Activated naive CD4-positive, alpha-beta T cell treated with anti-CD3 and anti-CD28 coated beads, Interleukin-2, amount 50 U/mL, for 16 hours (primary cell): ENCODE measurements around the gene PLCH2.

ENCODE experiments used
- DNase-seq: peaks from one replicate; pipeline ENCODE4 v3.0.0-alpha.2; 2020

PLCH2 gene

GRCh38 chr1:2479186-2479585, 3.1 kb downstream of the PLCH2 start:
- no peak for DNase-seq

- no peak for DNase-seq
Measured at GRCh38 chr1:2479618-2480017, 3.5 kb downstream of the PLCH2 start.

- no peak for DNase-seq
Measured at GRCh38 chr1:2480236-2480985, 4.3 kb downstream of the PLCH2 start.

- DNase-seq: no peak
Measured at GRCh38 chr1:2480986-2481364, 4.9 kb downstream of the PLCH2 start.

GRCh38 chr1:2481885-2482284, 5.8 kb downstream of the PLCH2 start:
- no peak for DNase-seq

- no peak for DNase-seq
Measured at GRCh38 chr1:2482588-2482987, 6.5 kb downstream of the PLCH2 start.

GRCh38 chr1:2483026-2483425, 6.9 kb downstream of the PLCH2 start:
- DNase-seq: no peak

GRCh38 chr1:2483970-2484369, 7.9 kb downstream of the PLCH2 start:
- DNase-seq: no peak

GRCh38 chr1:2486041-2486440, 10.0 kb downstream of the PLCH2 start:
- DNase-seq: no peak

GRCh38 chr1:2486558-2486957, 10.5 kb downstream of the PLCH2 start:
- DNase-seq: no peak

- DNase-seq: no peak
Measured at GRCh38 chr1:2488688-2489087, 12.6 kb downstream of the PLCH2 start.

GRCh38 chr1:2489615-2490014, 13.5 kb downstream of the PLCH2 start:
- no peak for DNase-seq

- no peak for DNase-seq
Measured at GRCh38 chr1:2492091-2492490, 16.0 kb downstream of the PLCH2 start.

- DNase-seq: no peak
Measured at GRCh38 chr1:2493218-2493617, 17.1 kb downstream of the PLCH2 start.

- no peak for DNase-seq
Measured at GRCh38 chr1:2493691-2494322, 17.7 kb downstream of the PLCH2 start.

- DNase-seq: no peak
Measured at GRCh38 chr1:2494323-2494693, 18.2 kb downstream of the PLCH2 start.

GRCh38 chr1:2495026-2495425, 18.9 kb downstream of the PLCH2 start:
- DNase-seq: no peak

GRCh38 chr1:2495546-2495945, 19.5 kb downstream of the PLCH2 start:
- no peak for DNase-seq

GRCh38 chr1:2496087-2496622, 20.1 kb downstream of the PLCH2 start:
- DNase-seq: no peak

GRCh38 chr1:2496746-2497145, 20.7 kb downstream of the PLCH2 start:
- DNase-seq: no peak

- no peak for DNase-seq
Measured at GRCh38 chr1:2497891-2498290, 21.8 kb downstream of the PLCH2 start.

- no peak for DNase-seq
Measured at GRCh38 chr1:2498648-2499047, 22.6 kb downstream of the PLCH2 start.

GRCh38 chr1:2499260-2499659, 23.2 kb downstream of the PLCH2 start:
- no peak for DNase-seq

GRCh38 chr1:2499986-2500596, 24.0 kb downstream of the PLCH2 start:
- no peak for DNase-seq
